Stomach (tissue), 9 donors: ENCODE measurements around the gene ANGPTL8. TPM values are rescaled to one million over a fixed set of nuclear protein-coding genes. Genes with fewer than 3 reads are reported as not detected.

ENCODE experiments used
- DNase-seq, 2 donors: peaks; one replicate each; pipeline versions ENCODE4 v3.0.0 to v3.0.0-alpha.2; 2013 to 2019
- H3K27ac ChIP-seq, 5 donors: fragments of 200-600 bp in 4 of 5; sonication (generic) in 4 of 5; one replicate each; pipeline ENCODE4 v1.5.1; 2013 to 2019; ENCODE audit warnings: mild to moderate bottlenecking in 1 of 5, moderate library complexity in 1 of 5
- H3K27me3 ChIP-seq, 3 donors: fragments of 200-600 bp; sonication (generic); one replicate each; pipeline ENCODE4 v1.5.1; 2017 to 2019; ENCODE audit warnings: mixed run types in 1 of 3
- H3K36me3 ChIP-seq, 4 donors: fragments of 200-600 bp; sonication (generic); 1 replicate in 3 of 4; 2 replicates in 1 of 4; pipeline ENCODE4 v1.5.1; 2016 to 2019
- H3K4me1 ChIP-seq, 4 donors: fragments of 200-600 bp; sonication (generic); one replicate each; pipeline ENCODE4 v1.5.1; 2016 to 2019
- H3K4me3 ChIP-seq, 4 donors: fragments of 200-600 bp; sonication (generic) in 3 of 4; one replicate each; pipeline ENCODE4 v1.5.1; 2016 to 2019; ENCODE audit warnings: mild to moderate bottlenecking in 1 of 4
- H3K9me3 ChIP-seq, 4 donors: fragments of 200-600 bp; sonication (generic); one replicate each; pipeline ENCODE4 v1.5.1; 2016 to 2019
- CTCF ChIP-seq, 7 experiments: fragments of 450-650 bp in 4 of 7; fragments of 200-600 bp in 3 of 7; sonication (generic) in 3 of 7; IDR thresholded peaks; one replicate each; pipeline ENCODE4 v1.5.1; 2016 to 2019; ENCODE audit warnings: antibody characterized with exemption in 7 of 7, control low read depth in 2 of 7, mild to moderate bottlenecking in 1 of 7
- EP300 ChIP-seq: sonication (generic); formaldehyde crosslinking; IDR thresholded peaks from one replicate; pipeline ENCODE4 v1.6.1; 2017; ENCODE audit warnings: antibody characterized with exemption
- POLR2A ChIP-seq, 4 donors: fragments of 450-650 bp; IDR thresholded peaks; one replicate each; pipeline ENCODE4 v1.6.1; 2016; ENCODE audit warnings: antibody characterized with exemption in 4 of 4, control low read depth in 2 of 4, mild to moderate bottlenecking in 1 of 4, moderate library complexity in 1 of 4
- POLR2AphosphoS5 ChIP-seq, 3 donors: sonication (generic); formaldehyde crosslinking; IDR thresholded peaks; one replicate each; pipeline ENCODE4 v1.6.1; 2016; ENCODE audit warnings: antibody characterized with exemption in 3 of 3
- WGBS, 5 donors: extraction: QIAGEN DNeasy Blood & Tissue Kit in 3 of 5; methylation state at CpG; one replicate each; pipeline versions ENCODE4 v1.1.5 to v1.1.7; 2013 to 2018; 5-methylcytosine and 5-hydroxymethylcytosine counted together
- intact Hi-C: fragments of 100-400 bp; cut with DNase I; formaldehyde crosslinking; loops from one replicate; pipeline ENCODE4 v1.15.1; 2023; ENCODE audit warnings: low total_unique reads
- polyA plus RNA-seq, 3 donors: library from polyadenylated mRNA; stranded (reverse); fragments of 200-250 nt; gene quantifications; one replicate each; pipeline ENCODE4 v1.2.3, GENCODE V29; 2013
- total RNA-seq, 5 donors: library from RNA; depleted of rRNA; stranded (reverse); fragments of >200 nt; gene quantifications; one replicate each; pipeline versions ENCODE4 v1.1.0 to v1.2.3, GENCODE V29; 2014 to 2016
- donor health status: healthy with polysubstance abuse.
- donor health status: Bipolar disorder and iron deficiency.
- donor health status: healthy.

ANGPTL8 gene
- total and polyA plus RNA-seq, 8 donors, result 0.70 TPM; not detected in 7

GRCh38 chr19:11243798-11244169 lies 4.4 kb downstream of the ANGPTL8 start:
- peaks cover 0 to 10% (median 4%) of the 10 kb centered on the region in 4 donors for H3K9me3 ChIP-seq
- H3K27me3 ChIP-seq, result no peaks in the 10 kb centered on the region
- H3K4me1 ChIP-seq, result peaks cover 0 to 13% (median 7%) of the 10 kb centered on the region in 4 donors
- intact Hi-C loops, result no loop called here
- no peak for TF ChIP-seq POLR2AphosphoS5 (IDR thresholded peaks at IDR 0.05)
- no peak for TF ChIP-seq CTCF (IDR thresholded peaks at IDR 0.05)
- no peak for TF ChIP-seq POLR2A (IDR thresholded peaks at IDR 0.05)
- TF ChIP-seq EP300, result no peak
- 90 to 98% (median 94%) methylated on average over 7 of the region's 7 CpGs for WGBS, 5 donors
- H3K36me3 ChIP-seq, result peaks cover 6 to 80% (median 69%) of the 10 kb centered on the region in 4 donors
- peak overlapping the region; percentile 3 to 66 (median 29) for H3K27ac ChIP-seq
- H3K4me3 ChIP-seq, result peak overlapping the region in 1 of 4 donors; percentile 4
- DNase-seq, result no peak

- DNase-seq, result no peak
- H3K9me3 ChIP-seq, result no peaks in the 10 kb centered on the region
- no peak for TF ChIP-seq EP300
- H3K27ac ChIP-seq, result no peak overlapping the region
- WGBS, 5 donors, result 92 to 95% (median 93%) methylated on average over 5 of the region's 5 CpGs
- H3K27me3 ChIP-seq, result no peaks in the 10 kb centered on the region
- H3K4me3 ChIP-seq, result no peak overlapping the region
- peaks cover 6 to 80% (median 68%) of the 10 kb centered on the region in 4 donors for H3K36me3 ChIP-seq
- intact Hi-C loops, result no loop called here
- peaks cover 0 to 13% (median 7%) of the 10 kb centered on the region in 4 donors for H3K4me1 ChIP-seq
Observed at GRCh38 chr19:11244846-11245589, 5.6 kb downstream of the ANGPTL8 start.

GRCh38 chr19:11246941-11247340 lies 7.5 kb downstream of the ANGPTL8 start:
- Histone ChIP-seq H3K4me1 (peaks cover 0 to 13% (median 7%) of the 10 kb centered on the region in 4 donors), H3K36me3 (peaks cover 15 to 80% (median 69%) of the 10 kb centered on the region in 4 donors), H3K27ac (peak overlapping the region in 3 of 5 donors; percentile 14 to 54 (median 51)), H3K27me3 (no peaks in the 10 kb centered on the region), H3K9me3 (no peaks in the 10 kb centered on the region), H3K4me3 (no peak overlapping the region)
- intact Hi-C loops, result no loop called here
- WGBS, 5 donors, result 85 to 94% (median 89%) methylated on average over 11 of the region's 11 CpGs
- TF ChIP-seq POLR2AphosphoS5 (IDR thresholded peaks at IDR 0.05), result no peak
- TF ChIP-seq POLR2A (IDR thresholded peaks at IDR 0.05), result no peak
- TF ChIP-seq CTCF (IDR thresholded peaks at IDR 0.05), result no peak
- TF ChIP-seq EP300, result no peak
- DNase-seq, result no peak

- TF ChIP-seq EP300 (no peak), POLR2AphosphoS5 (IDR thresholded peaks at IDR 0.05) (no peak), POLR2A (IDR thresholded peaks at IDR 0.05) (no peak), CTCF (IDR thresholded peaks at IDR 0.05) (no peak)
- Histone ChIP-seq H3K36me3 (peaks cover 18 to 80% (median 69%) of the 10 kb centered on the region in 4 donors), H3K27ac (peak overlapping the region; percentile 3 to 55 (median 54)), H3K27me3 (no peaks in the 10 kb centered on the region), H3K4me3 (no peak overlapping the region), H3K4me1 (peaks cover 0 to 13% (median 7%) of the 10 kb centered on the region in 4 donors), H3K9me3 (no peaks in the 10 kb centered on the region)
- intact Hi-C loops, result no loop called here
- 62 to 100% (median 72%) methylated on average over 6 to 10 of the region's 10 CpGs for WGBS, 5 donors
- DNase-seq, result peak in 1 of 2 donors; percentile 73
Observed at GRCh38 chr19:11247391-11247790, 8.0 kb downstream of the ANGPTL8 start.

- 82 to 96% (median 86%) methylated on average over 14 of the region's 14 CpGs for WGBS, 5 donors
- DNase-seq, result no peak
- peaks cover 0 to 13% (median 7%) of the 10 kb centered on the region in 4 donors for H3K4me1 ChIP-seq
- no peaks in the 10 kb centered on the region for H3K9me3 ChIP-seq
- peak overlapping the region; percentile 3 to 55 (median 54) for H3K27ac ChIP-seq
- no peak overlapping the region for H3K4me3 ChIP-seq
- intact Hi-C loops, result no loop called here
- H3K36me3 ChIP-seq, result peaks cover 18 to 80% (median 69%) of the 10 kb centered on the region in 4 donors
- no peaks in the 10 kb centered on the region for H3K27me3 ChIP-seq
- TF ChIP-seq POLR2AphosphoS5 (IDR thresholded peaks at IDR 0.05) (no peak), POLR2A (IDR thresholded peaks at IDR 0.05) (no peak), EP300 (no peak), CTCF (IDR thresholded peaks at IDR 0.05) (no peak)
Observed at GRCh38 chr19:11247934-11248333, 8.5 kb downstream of the ANGPTL8 start.
